HG03565 (cell line): ENCODE results near the gene DCHS2.

Experiments
- ATAC-seq: cut with Tn5 transposase; IDR thresholded peaks from one replicate; pipeline ENCODE4 v1.9.1; 2021; ENCODE audit warnings: mild to moderate bottlenecking, moderate library complexity; ENCODE audit not compliant: unreplicated experiment

DCHS2 gene

DNA sequence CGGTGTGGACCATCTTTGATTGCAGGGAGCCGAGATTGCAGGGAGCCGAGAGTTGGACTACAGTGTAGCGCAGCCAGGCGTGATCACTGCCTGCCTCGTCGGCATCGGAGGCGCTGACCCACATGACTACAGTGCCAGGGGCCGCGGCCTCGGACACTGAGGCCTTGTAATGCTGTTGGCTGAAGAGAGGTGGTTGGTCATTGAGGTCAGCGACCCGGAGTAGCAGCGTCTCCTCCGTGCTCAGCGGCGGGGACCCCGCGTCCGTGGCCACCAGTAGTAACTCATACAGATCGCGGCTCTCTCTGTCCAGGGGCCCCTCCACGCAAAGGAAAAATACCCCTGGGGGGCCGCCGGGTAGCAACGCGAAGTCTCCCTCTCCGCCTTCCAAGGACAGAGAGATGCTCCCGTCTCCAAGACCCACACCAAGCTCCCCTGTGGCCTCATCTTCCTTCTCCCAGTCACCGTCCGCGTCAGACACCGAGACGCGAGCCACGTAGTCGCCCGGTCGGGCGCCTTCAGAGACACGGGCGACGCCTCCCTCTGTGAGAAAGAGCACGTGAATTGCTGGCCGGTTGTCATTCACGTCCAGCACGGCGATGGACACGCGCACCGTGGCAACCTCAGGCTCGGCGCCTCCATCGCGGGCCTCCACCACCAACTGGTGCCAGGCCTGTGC lies 1.9 kb downstream of the DCHS2 start:
- ATAC-seq = no peak

DNA sequence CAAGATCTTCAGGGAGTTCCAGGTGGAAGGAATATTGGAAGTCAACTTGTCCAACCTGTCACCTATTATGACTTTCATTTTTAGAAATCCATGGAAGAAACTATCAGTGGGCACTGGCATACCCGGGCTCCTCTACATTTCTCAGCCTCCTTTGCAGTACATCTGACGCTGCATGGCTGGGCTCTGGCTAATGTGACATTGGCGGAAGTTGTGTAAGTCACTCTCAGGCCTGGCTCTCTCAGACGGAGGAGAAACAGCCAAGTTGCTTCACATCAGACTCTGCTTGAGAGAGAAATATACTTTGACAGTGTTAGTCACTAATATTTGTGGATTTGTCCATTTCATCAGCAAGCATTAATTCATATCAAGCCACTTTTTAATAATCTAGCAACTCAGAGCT lies 4.5 kb downstream of the DCHS2 start:
- ATAC-seq = no peak

DNA sequence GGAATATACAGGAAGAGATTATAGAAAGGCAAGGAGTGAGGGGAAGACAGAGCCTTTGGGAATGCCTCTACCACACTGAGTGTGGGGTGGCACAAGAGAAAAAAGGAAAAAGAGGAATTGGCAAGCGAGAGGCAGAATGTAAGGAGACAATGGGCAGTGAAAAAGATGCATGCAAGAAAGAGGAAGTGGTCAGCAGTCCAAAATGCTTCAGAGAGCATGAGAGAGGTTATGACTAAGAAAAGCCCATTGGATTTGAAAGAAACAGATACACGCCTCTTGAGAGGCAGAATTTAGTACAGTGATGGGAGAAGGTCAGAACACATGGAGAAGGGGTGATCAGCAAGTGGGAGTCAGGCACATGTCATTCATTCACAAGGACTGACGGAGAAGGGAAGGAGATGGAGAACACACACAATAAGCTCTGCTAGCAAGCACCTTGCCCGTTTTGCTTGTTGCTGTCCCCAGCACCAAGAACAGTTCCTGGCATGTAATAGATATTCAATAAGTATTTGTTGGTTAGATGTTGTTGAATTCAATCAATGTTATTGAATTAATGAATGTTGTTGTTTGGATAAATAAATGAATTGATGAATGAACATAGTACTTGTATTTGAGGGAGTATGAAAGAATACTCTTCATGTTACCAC lies 6.3 kb downstream of the DCHS2 start:
- peak; percentile 99 for ATAC-seq

DNA sequence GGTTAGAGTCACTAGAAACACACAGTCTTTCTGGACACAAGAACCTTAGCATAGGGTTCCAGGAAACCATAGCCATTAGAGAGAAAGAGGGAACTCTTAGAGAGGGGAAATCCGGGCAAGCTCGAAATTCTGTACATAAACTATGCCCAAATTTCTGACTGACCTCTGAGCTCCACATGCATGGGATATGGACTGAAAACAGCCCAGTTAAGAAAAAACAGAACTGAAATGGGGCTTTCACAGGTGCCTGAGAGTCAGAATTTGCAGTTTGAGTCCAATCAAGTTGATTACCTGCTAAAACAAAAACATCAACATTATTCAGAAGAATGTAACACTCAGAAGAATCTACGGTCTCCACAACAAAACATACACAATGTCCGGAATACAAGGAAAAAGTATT lies 13.1 kb downstream of the DCHS2 start:
- ATAC-seq = peak; percentile 27

DNA sequence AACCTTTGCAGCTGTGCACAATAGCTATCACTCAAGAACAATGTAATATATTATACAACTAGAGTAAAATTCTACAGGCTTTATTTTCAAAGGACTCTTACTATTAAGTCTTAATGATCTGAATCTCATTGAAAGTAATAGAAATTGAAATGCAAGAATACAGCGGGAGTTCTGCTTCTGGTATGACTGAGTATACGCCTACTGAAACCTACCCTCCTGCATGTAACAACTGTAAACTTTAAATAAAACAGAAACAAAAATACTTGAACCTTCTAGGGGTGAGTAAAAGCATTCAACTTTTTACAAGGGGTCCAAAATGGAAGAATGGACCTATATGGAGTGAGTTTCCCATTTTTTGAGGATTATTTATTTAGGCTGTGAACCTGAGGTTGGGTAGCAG lies 13.5 kb downstream of the DCHS2 start:
- peak; percentile 90 for ATAC-seq

DNA sequence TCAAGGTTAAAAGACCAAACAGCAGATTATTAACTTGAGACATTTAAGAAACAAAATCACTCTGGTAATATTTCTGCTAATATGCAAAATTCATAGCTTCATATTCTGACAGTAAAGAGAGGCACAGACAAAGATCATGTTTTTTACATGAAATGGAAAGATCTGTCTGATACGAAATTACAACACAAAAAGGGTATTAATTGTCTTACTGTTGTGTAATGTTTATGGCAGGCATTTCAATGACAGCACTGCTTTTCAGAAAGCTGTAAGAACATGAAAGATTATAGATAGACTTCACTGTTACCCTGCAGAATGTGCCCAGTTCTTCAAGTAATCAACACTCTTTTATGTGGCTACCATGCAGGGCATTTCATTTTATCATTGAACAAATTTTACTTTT lies 15.4 kb downstream of the DCHS2 start:
- no peak for ATAC-seq

DNA sequence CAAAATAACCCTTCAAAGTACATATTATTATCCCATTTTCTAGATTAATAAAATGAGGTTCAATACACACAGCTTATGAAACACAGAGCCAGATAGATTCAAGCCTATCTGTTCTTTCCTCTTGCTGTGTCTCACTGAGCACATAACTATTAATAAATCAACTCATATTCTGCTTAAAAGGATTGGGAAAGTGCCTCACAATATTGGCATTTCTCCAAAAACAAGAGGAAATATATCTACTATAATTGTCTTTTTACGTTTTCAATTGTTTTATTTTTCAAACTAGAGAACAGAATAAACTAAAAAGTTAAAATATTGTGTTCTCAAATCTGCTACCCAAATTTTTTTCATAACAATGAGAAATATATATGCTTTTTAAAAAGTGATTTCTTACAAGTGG lies 15.8 kb downstream of the DCHS2 start:
- no peak for ATAC-seq

DNA sequence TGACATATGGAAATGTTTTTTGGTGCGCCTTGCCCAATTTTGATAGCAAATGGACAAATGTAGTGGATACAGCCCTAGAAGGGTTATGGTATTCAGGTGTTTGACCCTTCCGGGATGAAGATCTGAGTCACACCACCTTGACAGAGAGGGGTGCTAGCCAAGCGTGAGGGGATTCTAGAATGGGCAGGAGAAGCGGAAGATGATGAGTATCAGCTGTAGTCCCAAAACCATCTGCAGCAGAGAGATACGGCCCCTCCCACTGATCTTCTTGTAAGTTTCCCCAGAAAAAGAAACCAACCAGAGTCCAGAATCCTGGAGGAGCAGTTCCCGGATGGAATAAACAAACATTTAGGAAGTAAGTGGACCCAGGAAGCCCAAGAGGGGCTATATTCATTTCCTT lies 18.1 kb downstream of the DCHS2 start:
- ATAC-seq = no peak

DNA sequence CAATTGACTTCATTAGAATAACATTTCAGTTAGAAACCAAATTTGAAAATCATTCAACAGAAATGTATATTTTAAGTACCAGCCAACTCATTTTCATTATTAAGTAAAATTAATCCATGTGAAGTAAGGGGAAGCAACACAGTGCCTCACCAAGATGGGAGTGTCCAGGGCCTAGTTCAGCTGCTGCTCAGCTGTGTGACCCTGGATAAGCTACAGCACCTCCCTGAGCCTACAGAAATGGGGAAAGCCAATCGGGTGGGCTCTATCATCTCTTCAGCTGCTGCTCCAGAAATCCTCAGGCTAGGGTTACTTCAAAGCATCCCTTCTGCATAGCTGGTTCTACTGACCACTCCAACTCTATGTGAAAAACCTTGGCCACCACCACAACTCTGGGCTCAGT lies 18.7 kb downstream of the DCHS2 start:
- no peak for ATAC-seq

DNA sequence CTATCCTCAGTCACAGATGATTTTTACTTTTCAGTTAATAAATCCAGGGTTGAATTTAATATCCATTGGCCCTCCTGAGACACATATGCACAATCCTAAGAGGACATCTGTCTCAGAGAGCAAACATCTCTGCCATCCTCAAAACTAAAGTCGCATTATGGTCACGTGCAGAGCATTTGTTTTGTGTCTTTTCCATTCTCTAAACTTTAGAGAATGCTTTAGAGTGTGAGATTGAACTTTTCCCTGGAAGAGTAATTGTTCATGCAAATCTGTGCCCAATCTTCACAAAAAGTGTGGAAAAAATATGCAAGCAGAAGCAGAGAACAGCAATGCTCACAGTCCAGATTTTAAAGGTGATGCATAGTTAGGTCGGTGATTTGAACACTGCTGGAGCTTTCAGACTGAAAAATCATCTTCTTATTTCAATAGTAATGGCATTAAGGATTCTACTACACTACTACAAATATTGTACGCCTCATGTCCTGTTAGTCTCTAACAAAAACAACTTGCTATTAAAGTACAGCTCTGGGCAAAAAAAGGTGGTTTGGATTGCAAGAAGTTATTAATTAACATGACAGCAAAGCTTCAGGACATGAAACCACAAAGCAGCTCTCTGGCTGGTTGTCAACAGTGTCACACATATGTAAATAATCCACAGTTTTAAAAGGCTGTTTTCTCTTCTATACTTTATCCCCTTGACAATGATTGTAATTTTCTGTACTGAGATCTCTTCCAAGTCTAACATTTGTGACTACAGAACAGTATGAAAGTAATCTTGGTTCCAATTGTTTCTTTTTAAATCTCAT lies 19.9 kb downstream of the DCHS2 start:
- ATAC-seq = peak; percentile 60

DNA sequence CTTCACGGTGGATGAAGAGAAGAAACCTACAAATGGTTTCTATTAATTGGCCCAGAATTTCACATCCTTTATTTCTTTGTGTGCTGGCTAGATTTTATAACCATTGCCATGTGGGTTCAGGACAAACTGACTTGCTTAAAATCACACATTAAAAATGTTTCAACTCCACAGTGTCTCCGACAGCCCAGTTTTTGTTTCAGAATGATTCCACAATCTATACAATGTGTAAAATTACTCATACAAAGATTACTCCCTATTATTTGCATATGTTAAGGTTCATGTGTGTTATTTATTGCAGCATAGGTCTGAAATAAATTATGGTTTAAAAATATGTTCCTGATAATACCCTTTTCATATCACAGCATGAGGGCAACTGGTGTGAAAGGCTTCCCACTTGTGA lies 20.6 kb downstream of the DCHS2 start:
- peak; percentile 89 for ATAC-seq

DNA sequence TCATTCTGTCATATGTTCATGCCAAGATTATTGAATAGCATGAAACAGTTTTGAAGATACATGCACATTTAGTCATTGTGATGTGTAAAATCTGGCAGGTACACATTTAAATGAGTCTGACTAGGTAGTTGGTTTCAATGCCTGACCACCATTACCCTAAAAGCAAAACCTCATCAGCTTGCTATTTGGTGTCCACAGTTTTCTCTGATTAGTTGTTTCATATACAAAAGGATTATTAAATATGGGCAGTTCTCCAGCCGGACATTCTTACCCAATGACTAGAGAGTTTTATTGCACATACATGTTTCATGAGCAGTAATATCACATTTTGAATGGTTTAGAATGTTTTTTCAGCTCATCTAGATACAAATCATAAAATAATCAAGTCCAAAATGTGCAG lies 23.7 kb downstream of the DCHS2 start:
- no peak for ATAC-seq

DNA sequence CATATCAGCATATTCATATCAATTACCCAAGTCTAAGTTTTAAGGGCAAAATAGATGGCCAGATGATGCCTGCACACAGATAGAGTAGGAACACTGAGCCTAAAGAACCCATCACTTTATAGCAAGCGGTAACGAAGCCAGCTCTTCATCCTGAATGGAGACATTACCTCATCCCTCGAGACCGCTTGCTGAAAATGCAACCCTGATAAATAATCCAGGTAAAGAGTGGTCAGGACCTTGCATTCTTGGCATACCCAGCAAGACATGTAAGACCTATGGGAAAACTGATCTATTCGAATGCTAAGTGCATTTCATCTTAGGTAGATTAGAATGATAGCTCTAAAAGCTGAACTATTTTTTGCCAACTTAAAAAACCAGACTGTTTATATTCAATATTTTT lies 25.3 kb downstream of the DCHS2 start:
- ATAC-seq = no peak

DNA sequence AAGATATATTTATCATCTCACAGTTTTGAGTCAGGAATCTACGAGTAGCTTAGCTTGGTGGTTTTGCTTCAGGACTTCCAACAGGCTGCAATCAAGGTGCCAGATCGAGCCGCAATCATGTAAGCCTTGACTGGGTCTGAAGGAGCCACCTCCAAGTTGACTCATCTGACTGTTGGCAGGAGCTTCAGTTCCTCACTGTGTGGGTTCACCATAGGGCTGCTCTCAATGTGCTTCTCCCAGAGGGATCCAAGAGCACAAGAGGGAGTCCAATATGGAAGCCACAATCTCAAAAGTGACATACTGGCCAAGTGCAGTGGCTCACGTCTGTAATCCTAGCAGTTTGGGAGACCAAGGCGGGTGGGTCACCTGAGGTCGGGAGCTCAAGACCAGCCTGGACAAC lies 26.5 kb downstream of the DCHS2 start:
- ATAC-seq = no peak

DNA sequence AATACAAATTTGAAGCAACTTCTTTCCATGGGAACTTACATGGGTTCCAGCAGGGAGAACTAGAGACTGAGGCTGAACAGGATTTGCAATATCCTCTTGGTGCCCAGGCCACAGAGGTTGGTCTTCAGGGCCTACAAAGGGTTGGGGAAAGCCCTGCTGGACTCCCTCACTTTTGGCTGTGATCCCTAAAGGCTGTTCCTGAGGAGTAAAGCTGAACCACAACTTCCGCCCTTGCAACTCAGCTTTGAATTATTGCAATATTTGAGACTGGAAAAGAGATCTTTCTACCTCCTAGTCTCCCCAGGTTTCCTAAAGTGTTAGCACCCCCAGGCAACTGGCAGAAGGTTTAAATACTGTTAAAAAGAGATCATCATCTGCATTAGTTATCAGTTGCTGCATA lies 26.9 kb downstream of the DCHS2 start:
- no peak for ATAC-seq

DNA sequence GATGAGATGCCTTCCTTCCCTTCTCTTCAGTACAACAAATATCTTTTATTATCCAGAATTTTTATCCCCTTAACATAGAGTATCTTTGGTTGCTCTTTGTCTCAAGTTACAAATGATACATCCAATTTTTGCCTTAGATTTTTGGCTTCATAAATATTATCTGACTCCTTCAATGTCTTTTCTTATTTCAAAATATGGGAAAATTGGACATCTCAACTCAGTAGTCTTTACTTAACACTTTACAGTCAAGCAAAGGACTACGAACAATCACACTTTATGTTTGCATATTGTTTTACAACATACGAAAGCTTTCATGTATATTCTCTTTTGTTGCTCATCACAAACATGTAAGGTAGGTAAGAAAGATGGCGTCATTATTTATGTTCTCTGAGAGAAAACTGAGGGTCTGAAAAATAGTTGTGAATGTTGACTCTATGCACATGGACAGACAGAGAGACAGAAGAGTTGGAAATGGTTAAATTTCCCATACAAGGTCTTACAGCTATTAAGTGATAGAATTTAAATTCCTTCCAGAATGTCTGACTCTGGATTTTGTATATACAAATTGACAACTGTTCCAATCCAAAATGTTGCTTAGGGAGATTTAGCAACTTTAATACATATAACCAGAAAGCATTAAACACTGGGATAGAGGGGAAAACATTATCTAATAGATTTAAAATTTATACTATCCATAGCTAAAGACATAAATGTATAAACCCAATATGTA lies 29.4 kb downstream of the DCHS2 start:
- ATAC-seq = no peak

DNA sequence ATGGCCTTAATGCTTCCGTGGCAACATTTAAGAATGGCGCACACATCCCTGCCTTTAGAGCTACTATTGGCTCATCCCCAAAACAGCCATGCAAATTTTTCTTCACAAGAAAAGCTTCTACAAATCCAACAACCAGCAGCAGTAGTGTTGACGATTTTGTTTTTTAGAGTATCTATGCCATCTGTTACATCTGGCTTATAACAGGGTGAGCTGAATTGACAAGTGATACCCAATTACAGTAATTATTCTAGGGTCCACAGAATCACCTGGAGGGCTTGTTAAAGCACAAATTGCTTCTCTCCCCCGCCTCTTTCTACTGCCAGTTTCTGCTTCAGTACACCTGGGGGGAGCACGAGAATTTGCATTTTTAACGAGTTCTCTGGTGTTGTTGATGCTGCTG lies 34.1 kb downstream of the DCHS2 start:
- no peak for ATAC-seq

DNA sequence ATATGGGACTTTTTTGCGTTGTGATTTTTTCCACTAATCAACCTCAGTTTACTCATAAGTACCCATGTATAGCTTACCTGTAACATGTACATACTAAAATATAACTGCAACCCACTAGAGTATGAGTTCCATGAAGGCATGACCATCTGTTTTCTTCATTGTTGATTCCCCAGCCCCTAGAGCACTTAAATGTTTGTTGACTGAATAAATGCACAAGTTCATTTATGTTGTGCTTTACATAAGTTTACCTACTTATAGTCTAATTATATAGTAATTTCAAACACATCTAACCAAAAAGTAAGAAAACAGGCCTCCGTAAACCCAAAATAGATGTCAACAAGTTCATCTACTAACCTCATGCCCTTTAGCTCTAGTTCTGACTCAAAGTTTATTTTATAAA lies 34.7 kb downstream of the DCHS2 start:
- ATAC-seq = no peak

DNA sequence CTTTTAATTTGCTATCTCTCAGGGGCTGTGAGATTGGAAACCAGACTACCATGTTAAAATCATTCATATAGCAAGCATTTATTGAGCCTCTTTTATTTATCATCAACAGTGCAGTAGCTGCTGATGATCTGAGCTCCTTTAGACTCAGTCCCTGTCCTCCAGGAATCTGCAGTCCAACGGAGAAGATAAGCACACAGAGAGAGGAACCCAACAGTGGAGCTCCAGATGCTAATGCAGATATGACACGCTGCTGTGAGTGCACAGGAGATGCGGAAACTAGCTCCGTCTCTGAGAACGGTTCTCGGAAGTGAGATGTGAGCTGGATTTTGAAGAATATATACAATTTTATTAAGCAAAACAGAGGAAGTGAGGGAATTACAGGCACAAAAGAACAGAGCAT lies 35.4 kb downstream of the DCHS2 start:
- ATAC-seq = no peak

DNA sequence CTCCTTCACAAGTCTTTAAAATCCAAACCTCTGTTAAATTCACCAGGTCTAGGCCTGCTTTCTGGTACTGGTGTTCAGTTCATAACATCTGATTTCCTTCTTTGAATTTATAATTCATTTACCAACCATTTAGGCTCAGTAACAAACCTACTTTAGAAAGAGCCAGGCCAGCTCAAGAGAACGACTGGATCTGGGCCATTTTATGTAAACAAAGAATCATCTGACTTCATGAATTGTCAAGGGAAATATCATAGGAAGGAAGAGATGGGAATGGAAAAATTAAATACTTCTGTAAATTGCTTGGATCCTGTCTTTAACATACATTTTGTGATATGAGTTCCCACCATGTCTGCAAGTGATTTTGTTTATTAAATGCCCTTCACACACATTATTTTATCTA lies 36.5 kb downstream of the DCHS2 start:
- ATAC-seq = no peak

DNA sequence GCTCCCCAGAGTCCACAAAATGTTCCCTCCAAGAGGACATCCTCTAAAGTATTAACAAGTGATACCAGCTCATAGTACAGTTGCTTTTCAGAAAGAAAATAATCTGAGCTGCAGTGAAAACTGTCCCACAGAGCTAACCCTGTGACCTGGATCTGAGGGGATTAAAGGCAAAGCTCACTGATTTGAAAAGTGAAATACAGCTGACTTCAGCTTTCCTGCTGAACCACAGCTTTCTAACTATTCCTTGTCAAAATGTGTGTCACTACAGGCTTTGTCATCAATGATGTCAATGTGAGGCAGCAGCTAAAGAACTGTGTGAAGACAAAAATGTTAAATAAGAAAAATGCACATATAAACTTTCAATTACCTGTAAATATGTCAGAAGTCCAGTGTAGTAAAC lies 36.9 kb downstream of the DCHS2 start:
- ATAC-seq = no peak
